Measurements from ENCODE around the gene ACTL7A. TPM values are rescaled to one million over a fixed set of nuclear protein-coding genes. Genes with fewer than 3 reads are reported as not detected.

ACTL7A gene
- total and polyA plus RNA-seq, 2 donors (not counting 1 experiment from before 2014, with no cell fraction given), result not detected

- Histone ChIP-seq H2AFZ (ENCODE audit: insufficient read depth, low read depth, low read length, poor library complexity, severe bottlenecking) (no peak overlapping the region), H3K27ac (ENCODE audit: low read length in 2 of 2) (no peak overlapping the region), H4K20me1 (ENCODE audit: control insufficient read depth, insufficient read depth, low read length, poor library complexity, severe bottlenecking) (no peaks in the 10 kb centered on the region), H3K4me2 (replicated peaks; ENCODE audit: low read depth, low read length, poor library complexity, severe bottlenecking) (no peak overlapping the region), H3K9me3 (ENCODE audit: control extremely low read depth in 1 of 3, control insufficient read depth in 2 of 3, insufficient read depth in 1 of 3, low read length in 2 of 3) (no peaks in the 10 kb centered on the region), H3K79me2 (ENCODE audit: control insufficient read depth, insufficient read depth, low read length) (no peaks in the 10 kb centered on the region), H3K27me3 (replicated peaks in 1 of 4; ENCODE audit: control extremely low read depth in 1 of 4, control insufficient read depth in 3 of 4, insufficient read depth in 4 of 4, low read length in 3 of 4) (no peaks in the 10 kb centered on the region), H3K4me1 (ENCODE audit: control insufficient read depth in 2 of 2, insufficient read depth in 2 of 2, low read length in 2 of 2) (no peaks in the 10 kb centered on the region), H3K9ac (ENCODE audit: low read length) (no peak overlapping the region), H3K36me3 (replicated peaks in 1 of 2; ENCODE audit: control extremely low read depth in 1 of 2, control insufficient read depth in 1 of 2, extremely low read depth in 1 of 2, insufficient read depth in 2 of 2, low read length in 1 of 2) (peaks cover 2 to 80% of the 10 kb centered on the region in 2 experiments), H3K4me3 (ENCODE audit: control extremely low read depth in 1 of 5, extremely low read depth in 1 of 5, insufficient read depth in 1 of 5, low read depth in 2 of 5, low read length in 4 of 5) (no peak overlapping the region)
- TF ChIP-seq EZH2 (IDR thresholded peaks at IDR 0.05; ENCODE audit: borderline replicate concordance, insufficient read depth, low read depth, low read length, poor library complexity, severe bottlenecking) (no peak), CTCF (IDR thresholded peaks at IDR 0.05) (no peak)
- H3K4me1 Mint-ChIP-seq, result no peaks in the 10 kb centered on the region
- WGBS (ENCODE audit: insufficient coverage), result no CpG with 5 or more reads among the region's 1 CpG
- intact Hi-C loops (cut with micrococcal nuclease), result no loop called here
- no peaks in the 10 kb centered on the region for H3K9me3 Mint-ChIP-seq (ENCODE audit: insufficient read depth)
- ChIA-PET POLR2A (interaction anchor here (0.7 kb wide), 1 partner anchor 137 kb away, joined by 5 read pairs; no protein-coding TSS in a partner anchor), CTCF (no interaction called here)
- H3K27me3 Mint-ChIP-seq, result no peaks in the 10 kb centered on the region
- no peak for DNase-seq
- no peak overlapping the region for H3K27ac Mint-ChIP-seq
- no peak for ATAC-seq (ENCODE audit: low read depth)
- H3K4me3 Mint-ChIP-seq, result no peak overlapping the region
These were observed 49.8 kb downstream of the ACTL7A start for GRCh38 chr9:108911820-108912219.

Small RNA genes within 50 kb of the gene (small RNA-seq; reads per million reads assigned to genes)
- gene AL359692.1 (ENCODE audit: insufficient read length, low read depth, low replicate concordance), result not detected

Other genes starting within 250 kb of the ACTL7A start
- gene ACTL7B, start 6.3 kb upstream of the ACTL7A start, total RNA-seq, result not detected in 2 replicates
- gene ACTL7B, start 6.3 kb upstream of the ACTL7A start, polyA plus RNA-seq, result 0.07 and 0.19 TPM in 2 replicates
- 25.8 and 29.4 TPM in 2 replicates for gene ELP1, start 71.9 kb downstream of the ACTL7A start, total RNA-seq
- gene ELP1, start 71.9 kb downstream of the ACTL7A start, polyA plus RNA-seq, result 20.8 and 28.4 TPM in 2 replicates
- gene ABITRAM, start 72.1 kb downstream of the ACTL7A start, total RNA-seq, result 5.0 and 8.3 TPM in 2 replicates
- 5.2 and 6.6 TPM in 2 replicates for gene ABITRAM, start 72.1 kb downstream of the ACTL7A start, polyA plus RNA-seq
- 1.5 and 2.3 TPM in 2 replicates for gene CTNNAL1, start 151.2 kb downstream of the ACTL7A start, total RNA-seq
- gene CTNNAL1, start 151.2 kb downstream of the ACTL7A start, polyA plus RNA-seq, result 0.04 and 0.35 TPM in 2 replicates

Data from B cell (primary cell).